Measurements from ENCODE around the gene SLC16A8.
"Not testable (repeated sequence)": the region's sequence is repeated elsewhere in the genome, so short reads cannot be mapped to it uniquely, and the experiment has no call there.

The SLC16A8 gene, protein sequence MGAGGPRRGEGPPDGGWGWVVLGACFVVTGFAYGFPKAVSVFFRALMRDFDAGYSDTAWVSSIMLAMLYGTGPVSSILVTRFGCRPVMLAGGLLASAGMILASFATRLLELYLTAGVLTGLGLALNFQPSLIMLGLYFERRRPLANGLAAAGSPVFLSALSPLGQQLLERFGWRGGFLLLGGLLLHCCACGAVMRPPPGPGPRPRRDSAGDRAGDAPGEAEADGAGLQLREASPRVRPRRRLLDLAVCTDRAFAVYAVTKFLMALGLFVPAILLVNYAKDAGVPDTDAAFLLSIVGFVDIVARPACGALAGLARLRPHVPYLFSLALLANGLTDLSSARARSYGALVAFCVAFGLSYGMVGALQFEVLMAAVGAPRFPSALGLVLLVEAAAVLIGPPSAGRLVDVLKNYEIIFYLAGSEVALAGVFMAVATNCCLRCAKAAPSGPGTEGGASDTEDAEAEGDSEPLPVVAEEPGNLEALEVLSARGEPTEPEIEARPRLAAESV

DNA sequence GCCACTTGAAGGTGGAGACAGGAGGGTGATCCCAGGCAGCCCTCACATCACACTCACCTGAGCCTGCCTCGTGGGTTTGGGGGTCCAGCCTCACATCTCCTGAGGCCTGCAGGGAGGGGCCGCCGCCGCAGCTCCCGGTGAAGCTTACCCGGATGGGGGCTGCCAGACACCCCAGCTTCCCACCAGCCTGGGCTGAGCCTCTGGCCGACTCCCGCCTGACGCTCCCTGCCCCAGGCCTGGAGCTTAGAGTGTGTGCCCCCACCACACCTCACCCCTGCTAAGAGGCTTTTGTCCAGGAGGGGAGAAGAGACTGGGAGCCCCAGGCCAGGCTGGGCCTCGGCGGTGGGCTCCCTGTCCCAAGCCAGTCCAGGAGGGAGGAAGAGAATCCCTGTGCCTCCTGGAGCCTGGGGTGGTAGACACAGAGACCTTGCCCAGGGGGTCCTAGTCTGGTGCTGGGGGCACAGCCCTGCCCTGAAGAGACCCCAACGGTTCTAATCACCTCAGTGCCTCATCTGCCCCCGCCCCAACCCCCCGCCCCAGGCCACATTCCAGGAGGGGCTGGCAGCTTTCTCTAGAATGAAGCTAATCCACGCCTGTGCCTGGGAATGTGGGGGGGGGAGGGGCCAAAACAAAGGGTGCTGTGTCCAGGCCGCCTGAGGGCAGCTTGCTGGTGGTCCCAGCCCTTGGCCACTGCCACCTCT lies at the start of gene SLC16A8:
SLC16A8 (minus strand) TSS at position 254 of the 701 bp plus-strand sequence. CDS start 1,311 bp downstream, outside the sequence.
- FAIRE-seq, result no peak

DNA sequence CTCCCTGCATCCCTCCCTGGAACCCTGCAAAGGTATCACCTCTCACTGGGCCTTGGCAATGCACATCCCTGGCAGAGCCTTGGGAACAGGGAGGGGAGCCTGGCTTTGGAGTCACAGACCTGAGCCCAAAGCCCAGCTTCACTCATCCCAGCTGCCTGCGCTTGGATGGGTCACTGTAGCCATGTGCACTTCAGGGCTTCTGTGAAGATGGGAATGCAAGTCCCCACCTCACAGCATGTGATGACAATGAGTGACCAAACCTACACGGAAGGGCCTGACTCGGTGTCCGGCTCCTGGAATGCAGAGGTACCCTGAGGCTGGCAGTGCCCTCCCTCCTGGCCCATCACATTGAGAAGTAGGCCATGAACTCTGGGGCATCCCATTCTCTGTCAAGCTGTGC lies 49.3 kb upstream of the SLC16A8 start:
- no peak for FAIRE-seq
- no peak for DNase-seq (ENCODE audit: insufficient read length, low spot score)

More for the DNA sequence above, at the start of gene SLC16A8:
- no peak for DNase-seq (ENCODE audit: insufficient read length, low spot score)

DNA sequence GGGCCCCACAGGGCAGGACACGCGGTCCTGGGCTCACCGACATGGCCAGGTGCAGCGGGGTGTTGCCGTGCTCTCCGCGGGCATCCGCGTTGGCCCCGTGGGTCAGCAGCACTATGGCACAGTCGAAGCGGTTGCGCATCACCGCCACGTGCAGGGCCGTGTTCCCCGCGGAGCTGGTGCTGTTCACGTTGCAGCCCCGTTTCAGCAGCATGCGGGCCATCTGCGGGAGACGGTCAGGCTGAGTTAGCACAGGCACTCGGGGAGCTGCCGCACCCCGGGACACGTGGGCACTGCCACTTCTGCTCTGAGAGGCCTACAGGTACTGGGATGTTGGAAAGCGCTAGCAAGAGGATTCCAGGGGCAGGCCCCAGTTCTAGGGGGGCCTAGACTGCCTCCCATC lies 48.8 kb upstream of the SLC16A8 start:
- DNase-seq (ENCODE audit: insufficient read length, low spot score) (no peak), FAIRE-seq (no peak)

DNA sequence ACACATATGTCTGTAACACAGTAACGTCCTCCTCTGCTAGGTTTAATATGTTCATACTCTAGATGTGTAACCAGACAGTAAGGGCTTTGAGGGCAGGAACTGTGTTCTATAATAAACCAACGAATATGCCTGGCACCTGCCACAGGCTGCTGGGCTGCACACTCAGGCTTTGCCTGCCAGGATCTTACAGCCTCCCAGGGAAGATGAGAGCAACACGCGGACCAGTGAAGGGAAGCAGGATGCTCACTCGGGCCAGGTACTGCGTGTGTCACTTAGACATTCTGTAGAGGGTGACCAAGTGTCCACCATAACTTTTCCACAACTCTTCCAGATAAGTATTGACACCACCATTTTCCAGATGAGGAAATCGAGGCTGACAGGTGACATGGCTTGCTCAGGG lies 48.2 kb upstream of the SLC16A8 start:
- FAIRE-seq (no peak), DNase-seq (ENCODE audit: insufficient read length, low spot score) (no peak)

DNA sequence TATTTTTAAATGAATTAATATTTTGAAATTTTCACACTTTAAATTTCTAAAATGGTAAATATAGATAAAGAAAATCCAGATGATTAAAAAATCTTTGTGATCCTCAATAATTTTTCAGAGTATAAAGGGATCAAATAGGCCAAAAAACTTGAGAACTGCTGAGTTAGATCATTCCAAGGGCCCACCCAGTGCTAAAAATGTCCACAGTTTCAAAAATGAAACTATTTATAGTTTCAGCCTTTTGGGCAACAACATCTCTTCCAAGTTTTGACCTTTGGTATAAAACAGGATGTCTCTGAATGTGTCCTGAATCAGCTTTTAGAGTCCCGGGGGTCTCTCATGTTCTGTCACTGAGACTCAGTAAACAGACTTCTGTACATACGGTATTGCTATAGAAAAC lies 47.4 kb upstream of the SLC16A8 start:
- FAIRE-seq (no peak), DNase-seq (ENCODE audit: insufficient read length, low spot score) (no peak)

DNA sequence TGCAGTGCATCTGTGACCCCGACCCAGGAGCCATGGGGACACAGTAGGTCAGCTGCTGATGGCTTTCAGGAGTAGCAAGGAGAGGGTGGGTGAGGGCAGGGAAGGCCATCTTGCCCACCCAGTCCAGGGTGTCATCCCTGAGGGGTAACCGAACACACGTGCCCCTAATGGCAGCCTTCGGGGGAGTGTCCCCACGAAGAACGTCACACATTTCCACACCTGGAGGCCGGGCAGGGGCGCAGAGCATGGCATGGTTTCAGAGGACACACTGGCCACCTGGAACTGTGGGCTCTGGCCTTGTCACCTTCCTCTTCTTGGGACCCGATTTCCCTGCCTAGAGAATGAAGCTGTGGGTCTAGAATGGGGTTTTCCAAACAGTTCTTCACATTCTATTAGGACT lies 45.9 kb upstream of the SLC16A8 start:
- no peak for DNase-seq (ENCODE audit: insufficient read length, low spot score)
- no peak for FAIRE-seq

DNA sequence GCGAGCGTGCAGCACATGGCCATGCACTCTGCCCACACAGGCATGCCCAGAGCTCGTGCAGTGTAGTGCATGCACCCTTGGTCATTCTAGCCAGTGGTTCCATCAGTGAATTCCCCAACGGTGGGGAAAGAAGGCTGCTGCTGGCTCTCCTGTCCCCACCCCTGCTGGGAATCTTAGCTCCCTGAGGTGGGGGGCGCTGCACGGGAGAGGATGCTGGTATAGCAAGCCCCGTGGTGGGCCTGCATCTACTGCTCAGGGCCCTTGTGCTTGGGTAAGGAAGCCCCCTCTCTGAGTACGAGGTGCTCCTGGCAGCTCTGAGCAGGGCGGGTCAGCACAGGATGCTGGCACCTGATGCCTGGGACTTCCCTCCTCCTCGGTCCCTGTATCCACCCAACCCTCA lies 45.0 kb upstream of the SLC16A8 start:
- FAIRE-seq (no peak), DNase-seq (ENCODE audit: insufficient read length, low spot score) (no peak)

DNA sequence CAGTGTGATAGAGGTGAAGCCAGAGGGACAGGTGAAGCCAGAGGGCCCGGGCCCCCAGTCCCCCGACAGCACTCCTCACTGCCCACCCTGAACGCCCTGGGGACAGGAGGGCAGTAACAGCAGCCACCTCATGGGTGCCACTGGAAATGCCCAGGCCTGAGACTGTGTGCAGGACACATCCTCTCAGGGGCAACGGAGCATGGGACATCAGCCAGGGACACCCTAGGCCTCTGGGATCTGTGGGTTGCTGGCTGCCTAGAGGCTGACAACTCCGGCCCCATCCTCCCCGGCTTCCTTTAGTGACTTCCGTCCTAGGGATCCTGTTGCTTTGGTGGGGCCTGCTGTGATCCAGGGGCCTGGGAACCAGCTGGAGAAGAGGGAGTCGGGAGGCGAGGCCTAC lies 43.9 kb upstream of the SLC16A8 start:
- FAIRE-seq, result no peak
- no peak for DNase-seq (ENCODE audit: insufficient read length, low spot score)

DNA sequence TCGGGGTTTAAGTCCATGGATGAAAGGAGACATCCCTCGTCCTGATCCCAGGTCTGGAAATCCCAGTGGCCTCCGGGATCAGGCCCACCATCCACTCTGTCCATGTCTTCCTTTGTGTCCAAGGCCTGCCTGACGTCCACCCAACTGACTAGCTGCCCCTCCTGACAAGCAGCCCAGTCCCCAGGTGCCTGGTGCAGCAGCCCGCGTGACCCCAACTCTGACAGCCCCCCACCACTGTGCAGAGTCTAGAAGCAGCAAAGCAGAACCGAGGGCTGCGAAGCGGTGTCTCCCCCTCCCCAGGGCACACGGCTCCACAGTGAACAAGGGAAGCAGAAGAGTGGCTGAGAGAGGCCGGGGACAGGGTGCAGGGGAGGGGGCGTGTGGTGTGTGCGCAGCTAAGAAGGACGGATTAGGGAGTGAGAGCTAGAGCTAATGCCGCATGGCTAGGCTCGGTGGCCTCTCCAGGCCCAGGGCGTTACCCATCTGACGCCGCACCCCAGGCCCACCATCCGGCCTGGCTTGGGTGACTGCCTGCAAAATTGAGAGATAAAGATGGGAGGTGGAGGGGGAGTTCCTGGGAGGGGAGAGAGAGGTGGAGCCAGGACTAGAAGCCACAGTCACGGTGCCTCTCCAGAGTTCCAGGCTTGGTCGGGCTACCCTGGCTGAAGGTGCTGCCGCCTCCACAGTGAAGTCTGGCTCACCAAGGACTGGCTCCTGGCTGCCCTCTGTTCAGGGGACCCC lies 43.1 kb upstream of the SLC16A8 start:
- DNase-seq (ENCODE audit: insufficient read length, low spot score) (no peak), FAIRE-seq (no peak)

DNA sequence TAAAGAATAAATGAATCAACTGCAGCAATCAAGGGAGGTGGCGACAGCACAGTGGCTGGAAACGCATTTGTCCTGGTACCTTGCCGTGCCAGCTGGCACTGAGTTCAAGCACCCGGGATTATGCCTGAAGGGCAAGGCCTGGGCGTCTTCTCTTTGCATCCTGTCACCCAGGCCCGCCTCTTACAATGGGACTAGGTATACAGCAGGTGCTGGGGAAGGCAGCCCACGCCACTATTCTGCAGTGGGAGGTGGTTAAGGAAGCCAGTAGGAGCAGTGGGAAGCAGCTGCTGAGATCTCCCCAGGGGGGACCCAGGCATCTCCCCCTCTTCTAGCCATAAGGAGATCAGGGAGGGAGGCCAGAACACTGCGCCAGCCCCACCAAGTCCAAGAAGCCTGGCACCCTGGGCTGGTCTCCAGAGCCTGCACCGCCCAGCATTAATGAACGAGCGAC lies 41.8 kb upstream of the SLC16A8 start:
- no peak for FAIRE-seq
- no peak for DNase-seq (ENCODE audit: insufficient read length, low spot score)

DNA sequence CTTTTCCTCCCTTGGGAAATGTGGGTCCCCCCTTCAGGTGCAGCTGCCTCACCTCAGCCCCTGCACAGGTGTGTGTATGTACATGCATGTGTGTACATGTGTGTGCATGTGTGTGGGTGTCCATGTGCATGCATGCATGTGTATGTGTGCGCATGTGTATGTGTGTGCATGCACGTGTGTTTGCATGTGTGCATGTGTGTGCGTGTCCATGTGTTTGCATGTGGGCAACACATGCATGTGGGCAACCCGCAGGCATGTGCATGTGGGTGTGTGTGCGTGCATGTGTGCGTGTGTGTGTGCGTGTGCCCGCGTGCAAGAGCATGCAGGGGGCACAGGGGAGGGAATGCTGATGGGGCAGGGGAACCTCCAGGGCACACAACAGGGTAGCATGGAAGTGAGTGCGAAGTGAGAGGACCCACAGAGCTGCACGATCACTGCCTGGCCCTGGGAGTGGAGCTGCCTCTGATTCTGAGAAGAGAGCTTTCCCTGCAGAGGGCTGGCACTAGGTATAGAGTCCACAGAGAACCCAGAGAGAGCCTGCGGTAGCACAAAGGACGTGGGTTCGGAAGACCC lies 41.1 kb upstream of the SLC16A8 start:
- no peak for DNase-seq (ENCODE audit: insufficient read length, low spot score)
- FAIRE-seq, result no peak

DNA sequence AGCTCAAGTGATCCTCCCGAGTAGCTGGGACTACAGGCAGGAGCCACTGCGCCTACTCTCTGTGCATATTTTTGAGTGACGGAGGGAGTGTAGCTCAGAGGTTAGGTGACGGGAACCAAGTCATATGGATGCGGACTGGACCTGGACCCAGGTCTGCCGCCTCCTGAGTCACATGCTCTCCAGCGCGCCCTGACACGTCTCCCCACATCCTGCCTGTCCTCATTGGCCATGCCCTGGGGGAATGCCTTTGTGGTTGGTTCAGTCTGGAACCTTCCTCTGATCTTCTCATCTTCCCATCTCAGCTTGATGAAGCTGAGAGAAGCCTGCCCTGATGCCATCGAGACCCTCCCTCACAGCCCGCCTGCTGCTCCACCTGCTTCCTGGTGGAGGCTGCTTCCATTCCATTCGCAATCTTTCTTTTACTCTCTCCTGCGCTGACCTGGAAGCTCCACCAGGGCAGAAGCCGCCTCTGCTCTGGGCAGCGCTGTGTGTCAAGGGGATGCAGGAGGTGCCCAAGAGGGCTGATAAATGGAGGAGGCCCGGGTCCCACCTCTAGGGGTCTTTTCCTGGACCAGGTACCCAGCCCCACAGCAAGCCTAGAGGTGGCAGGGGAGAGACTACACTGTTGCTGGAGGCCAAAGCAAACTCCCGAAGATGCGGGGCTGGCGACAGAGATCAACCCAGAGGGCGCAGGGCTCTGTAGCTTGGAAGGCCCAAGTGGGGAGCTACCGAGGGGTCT lies 40.4 kb upstream of the SLC16A8 start:
- DNase-seq (ENCODE audit: insufficient read length, low spot score) (no peak), FAIRE-seq (no peak)

DNA sequence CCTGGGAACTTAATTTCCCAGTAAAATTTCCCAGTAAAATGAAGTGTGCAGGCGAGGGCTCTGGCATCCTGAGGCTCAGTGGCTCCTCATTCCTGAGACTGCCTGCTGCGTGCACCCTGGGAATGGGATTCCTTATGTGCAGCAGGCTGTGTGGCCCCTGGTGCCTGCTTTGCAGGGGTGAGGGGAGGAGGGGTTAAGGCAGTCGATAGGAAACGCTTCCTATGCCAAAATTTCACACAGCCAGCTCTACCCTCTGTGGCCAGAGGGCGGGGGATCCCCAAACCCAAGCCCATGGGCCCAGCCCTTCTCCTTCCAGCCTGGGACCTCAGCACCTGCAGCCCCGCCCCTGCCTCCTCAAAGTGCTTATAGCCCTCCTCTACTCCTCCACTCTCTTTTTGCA lies 38.6 kb upstream of the SLC16A8 start:
- DNase-seq (ENCODE audit: insufficient read length, low spot score), result no peak

DNA sequence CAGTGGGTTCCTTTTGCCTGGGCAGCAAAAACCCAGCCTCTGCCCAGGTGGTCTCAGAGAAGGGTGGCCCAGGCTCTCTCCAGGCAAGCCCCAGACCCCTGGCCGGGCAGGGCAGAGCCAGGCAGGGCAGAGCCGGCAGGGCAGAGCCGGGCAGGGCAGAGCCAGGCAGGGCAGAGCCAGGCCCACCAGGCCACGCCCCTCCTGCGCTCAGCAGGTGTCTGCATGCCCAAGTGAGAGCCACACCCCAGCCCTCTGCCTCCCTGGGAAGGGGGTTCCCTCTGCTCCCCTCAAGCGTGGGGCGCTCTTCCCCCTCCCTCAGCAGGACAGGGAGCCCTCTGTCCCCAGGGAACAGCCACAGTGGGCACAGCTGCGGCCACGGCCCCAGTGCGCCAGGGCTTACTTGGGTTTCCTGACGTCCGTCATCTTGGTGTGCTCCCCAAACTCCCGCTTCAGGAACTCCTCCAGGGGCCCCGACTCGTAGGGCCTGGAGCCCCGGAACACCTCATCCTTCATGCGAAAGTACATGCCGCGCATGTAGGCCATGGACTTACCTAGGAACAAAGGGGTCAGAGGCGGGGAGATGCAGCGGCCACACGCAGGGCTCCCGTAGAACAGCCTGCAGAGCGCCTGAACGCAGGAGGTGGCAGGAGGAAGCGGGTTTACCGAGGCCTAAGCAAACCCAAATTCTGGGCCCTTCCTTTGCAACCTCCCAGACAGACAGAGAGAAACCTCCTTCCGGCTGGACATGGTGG lies 36.6 kb upstream of the SLC16A8 start:
- no peak for FAIRE-seq

More for the DNA sequence above, 38.6 kb upstream of the SLC16A8 start:
- FAIRE-seq, result no peak

DNA sequence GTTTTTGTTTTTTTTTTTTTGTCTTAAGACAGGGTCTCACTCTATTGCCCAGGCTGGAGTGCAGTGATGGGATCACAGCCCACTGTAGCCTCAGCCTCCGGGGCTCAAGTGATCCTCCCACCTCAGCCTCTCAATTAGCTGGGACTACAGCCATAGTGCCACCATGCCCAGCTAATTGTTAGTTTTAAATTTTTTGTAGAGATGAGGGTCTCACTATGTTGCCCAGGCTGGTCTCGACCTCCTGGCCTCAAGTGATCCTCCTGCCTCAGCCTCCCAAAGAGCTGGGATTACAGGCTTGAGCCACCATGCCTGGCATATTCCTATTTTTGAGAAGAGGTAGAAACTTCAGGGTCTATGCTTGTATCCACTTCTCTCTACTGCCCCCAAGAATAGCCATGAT lies 34.8 kb upstream of the SLC16A8 start:
- not testable (repeated sequence) for DNase-seq (ENCODE audit: insufficient read length, low spot score); FAIRE-seq

More for the DNA sequence above, 36.6 kb upstream of the SLC16A8 start:
- no peak for DNase-seq (ENCODE audit: insufficient read length, low spot score)

DNA sequence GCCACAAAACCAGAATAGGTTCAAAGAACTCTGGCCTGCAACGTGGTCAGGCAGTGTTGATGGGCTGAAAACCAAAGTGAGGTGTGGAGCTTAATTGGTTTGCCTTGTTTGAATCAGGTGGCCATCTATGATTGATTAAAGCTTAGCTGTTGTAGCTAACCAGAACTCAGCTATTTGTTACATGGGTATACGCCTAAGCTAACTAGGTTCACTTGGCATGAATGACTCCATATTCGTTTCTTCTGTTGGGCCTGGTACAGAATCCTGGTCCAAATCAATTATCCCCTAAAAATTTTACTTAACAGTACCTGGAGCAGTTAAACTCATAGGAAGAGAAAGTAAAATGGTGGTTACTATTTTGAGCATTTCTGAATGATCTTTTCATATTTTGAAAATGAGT lies 34.2 kb upstream of the SLC16A8 start:
- no peak for FAIRE-seq

DNA sequence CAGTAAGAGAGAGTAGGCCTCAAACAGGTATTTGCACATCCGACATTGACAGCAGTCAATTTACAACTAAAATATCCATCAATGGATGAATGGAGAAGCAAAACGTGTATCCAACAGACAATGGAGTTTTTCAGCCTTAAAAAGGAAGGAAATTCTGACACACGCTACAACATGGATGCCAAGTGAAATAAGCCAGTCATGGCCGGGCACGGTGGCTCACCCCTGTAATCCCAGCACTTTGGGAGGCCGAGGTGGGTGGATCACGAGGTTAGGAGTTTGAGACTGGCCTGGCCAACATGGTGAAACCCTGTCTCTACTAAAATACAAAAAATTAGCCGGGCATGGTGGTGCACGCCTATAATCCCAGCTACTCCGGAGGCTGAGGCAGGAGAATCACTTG lies 33.6 kb upstream of the SLC16A8 start:
- FAIRE-seq; DNase-seq (ENCODE audit: insufficient read length, low spot score): not testable (repeated sequence)

More for the DNA sequence above, 34.2 kb upstream of the SLC16A8 start:
- no peak for DNase-seq (ENCODE audit: insufficient read length, low spot score)

DNA sequence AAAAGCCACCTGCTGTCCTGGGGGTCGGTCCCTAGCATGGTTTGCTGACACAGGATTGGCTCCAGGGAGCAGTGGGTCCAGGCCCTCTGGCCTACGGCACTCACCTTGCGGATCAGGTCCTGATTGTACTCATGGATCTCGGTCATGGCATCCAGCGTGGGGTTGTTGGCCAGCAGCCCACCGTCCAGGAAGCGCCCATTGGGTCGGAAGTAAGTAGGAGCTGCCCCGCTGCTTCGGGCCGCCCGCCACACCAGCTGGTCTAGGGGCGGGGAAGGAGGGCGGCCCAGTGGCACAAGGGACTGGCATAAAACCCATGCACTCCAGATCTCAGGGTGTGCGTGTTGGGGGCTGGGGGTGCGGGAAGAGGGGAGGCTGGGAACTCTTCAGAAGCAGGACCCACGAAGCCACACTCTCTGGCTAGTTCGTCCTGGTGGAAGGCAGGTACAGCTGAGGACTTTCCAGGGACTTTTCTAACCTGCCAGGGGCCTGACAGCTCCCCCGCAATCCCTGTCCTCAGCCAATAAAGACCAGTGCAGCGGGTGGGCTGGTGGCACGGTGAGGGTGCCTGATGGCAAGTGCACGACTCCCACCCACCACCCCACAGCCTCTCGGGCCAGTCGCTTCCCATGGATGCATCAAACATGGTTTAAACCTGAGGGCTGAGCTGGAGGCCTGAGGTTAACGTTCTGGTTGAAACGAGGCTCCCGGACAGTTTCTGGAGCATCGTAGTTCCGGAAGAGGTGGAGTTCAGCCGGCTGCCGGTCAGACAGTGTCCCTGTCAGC lies 31.6 kb upstream of the SLC16A8 start:
- FAIRE-seq, result no peak
- DNase-seq (ENCODE audit: insufficient read length, low spot score), result no peak
